SU-DHL-6 (cell line): ENCODE data around the gene SNCG.

Experiments
- H2AFZ ChIP-seq: fragments of 200-600 bp; sonication (generic); 2 replicates; pipeline ENCODE4 v1.6.1; 2014; ENCODE audit warnings: low read depth, mild to moderate bottlenecking, moderate library complexity, mixed read lengths, antibody characterized with exemption, low read length; ENCODE audit not compliant: severe bottlenecking
- H3F3A ChIP-seq: fragments of 200-600 bp; shearing (Covaris generic); 2 replicates; pipeline ENCODE4 v1.6.0; 2016; ENCODE audit warnings: antibody characterized with exemption, mild to moderate bottlenecking; ENCODE audit not compliant: insufficient read depth
- H3K27ac ChIP-seq: fragments of 200-600 bp; sonication (generic); 2 replicates; pipeline ENCODE4 v1.5.1; 2016; ENCODE audit warnings: low read depth, mild to moderate bottlenecking, low read length, moderate library complexity, mixed read lengths
- H3K27me3 ChIP-seq: fragments of 200-600 bp; sonication (generic), shearing (Covaris generic); 2 replicates; pipeline ENCODE4 v1.6.0; 2014; ENCODE audit warnings: mild to moderate bottlenecking, low read length
- H3K36me3 ChIP-seq: fragments of 200-600 bp; sonication (generic); 2 replicates; pipeline ENCODE4 v1.6.1; 2014; ENCODE audit warnings: mild to moderate bottlenecking, low read length, mixed read lengths
- H3K4me2 ChIP-seq: fragments of 300-600, 200-600 bp; shearing (Covaris generic), sonication (generic); 2 replicates; pipeline ENCODE4 v1.6.0; 2014; ENCODE audit warnings: low read length, low read depth, mild to moderate bottlenecking; ENCODE audit not compliant: poor library complexity, severe bottlenecking
- H3K4me3 ChIP-seq: fragments of 200-600 bp; sonication (generic); 2 replicates; pipeline ENCODE4 v1.5.1; 2014; ENCODE audit warnings: antibody characterized with exemption, low read length, mild to moderate bottlenecking, mixed read lengths; ENCODE audit not compliant: insufficient read depth, poor library complexity, severe bottlenecking
- H3K79me2 ChIP-seq: fragments of 200-600 bp; sonication (generic); 2 replicates; pipeline ENCODE4 v1.6.1; 2014; ENCODE audit warnings: mild to moderate bottlenecking, low read length, moderate library complexity; ENCODE audit not compliant: insufficient read depth
- H3K9ac ChIP-seq: fragments of 200-600 bp; sonication (generic); 2 replicates; pipeline ENCODE4 v1.7.0; 2014; ENCODE audit warnings: mild to moderate bottlenecking, low read length
- H3K9me2 ChIP-seq: fragments of 200-600 bp; sonication (generic); replicated peaks from 2 replicates; pipeline ENCODE4 v1.6.1; 2014; ENCODE audit warnings: low read length; ENCODE audit not compliant: insufficient read depth
- H3K9me3 ChIP-seq: fragments of 200-600 bp; sonication (generic); 2 replicates; pipeline ENCODE4 v1.6.1; 2014; ENCODE audit warnings: low read length, mixed read lengths; ENCODE audit not compliant: insufficient read depth
- H4K20me1 ChIP-seq: fragments of 200-600 bp; sonication (generic); 2 replicates; pipeline ENCODE4 v1.6.1; 2014; ENCODE audit warnings: low read depth, mild to moderate bottlenecking, antibody characterized with exemption, low read length, moderate library complexity, mixed read lengths
- EZH2phosphoT487 ChIP-seq: fragments of 200-600 bp; sonication (generic), shearing (Covaris generic); conservative IDR thresholded peaks from 2 replicates; pipeline ENCODE4 v1.6.1; 2018; ENCODE audit warnings: mild to moderate bottlenecking, antibody characterized with exemption, low read length, moderate library complexity, mixed read lengths
- TF ChIP-seq, protein P1 (sequence below): fragments of 200-600 bp; sonication (generic); IDR thresholded peaks from one replicate; pipeline ENCODE4 v1.5.1; 2017; ENCODE audit warnings: antibody characterized with exemption, mild to moderate bottlenecking, low read length, moderate library complexity; ENCODE audit not compliant: insufficient read depth, poor library complexity, severe bottlenecking

SNCG gene

DNA sequence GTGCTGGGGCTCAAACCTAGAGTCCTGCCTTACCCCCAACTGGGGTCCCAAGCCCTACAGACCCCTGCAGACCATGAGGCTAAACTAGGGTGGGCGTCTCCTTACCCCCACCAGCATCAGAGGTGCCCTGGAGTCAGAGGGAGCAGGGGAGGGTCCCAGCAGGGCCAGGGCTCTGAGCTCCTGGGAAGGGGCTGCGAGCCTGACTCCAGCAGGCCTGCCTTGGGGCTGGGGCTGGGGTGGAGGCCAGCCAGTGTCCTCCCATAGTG lies 1.3 kb downstream of the SNCG start:
- no peaks in the 10 kb centered on the region for H3K9me2 ChIP-seq
- H3K27me3 ChIP-seq = no peaks in the 10 kb centered on the region
- no peaks in the 10 kb centered on the region for H3F3A ChIP-seq
- no peak overlapping the region for H3K9ac ChIP-seq
- H4K20me1 ChIP-seq = no peaks in the 10 kb centered on the region
- no peak overlapping the region for H3K27ac ChIP-seq
- no peak overlapping the region for H2AFZ ChIP-seq
- H3K79me2 ChIP-seq = no peaks in the 10 kb centered on the region
- no peak overlapping the region for H3K4me3 ChIP-seq
- H3K4me2 ChIP-seq = no peak overlapping the region
- no peak for TF ChIP-seq EZH2phosphoT487
- TF ChIP-seq, protein P1, sequence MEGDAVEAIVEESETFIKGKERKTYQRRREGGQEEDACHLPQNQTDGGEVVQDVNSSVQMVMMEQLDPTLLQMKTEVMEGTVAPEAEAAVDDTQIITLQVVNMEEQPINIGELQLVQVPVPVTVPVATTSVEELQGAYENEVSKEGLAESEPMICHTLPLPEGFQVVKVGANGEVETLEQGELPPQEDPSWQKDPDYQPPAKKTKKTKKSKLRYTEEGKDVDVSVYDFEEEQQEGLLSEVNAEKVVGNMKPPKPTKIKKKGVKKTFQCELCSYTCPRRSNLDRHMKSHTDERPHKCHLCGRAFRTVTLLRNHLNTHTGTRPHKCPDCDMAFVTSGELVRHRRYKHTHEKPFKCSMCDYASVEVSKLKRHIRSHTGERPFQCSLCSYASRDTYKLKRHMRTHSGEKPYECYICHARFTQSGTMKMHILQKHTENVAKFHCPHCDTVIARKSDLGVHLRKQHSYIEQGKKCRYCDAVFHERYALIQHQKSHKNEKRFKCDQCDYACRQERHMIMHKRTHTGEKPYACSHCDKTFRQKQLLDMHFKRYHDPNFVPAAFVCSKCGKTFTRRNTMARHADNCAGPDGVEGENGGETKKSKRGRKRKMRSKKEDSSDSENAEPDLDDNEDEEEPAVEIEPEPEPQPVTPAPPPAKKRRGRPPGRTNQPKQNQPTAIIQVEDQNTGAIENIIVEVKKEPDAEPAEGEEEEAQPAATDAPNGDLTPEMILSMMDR = no peak
- H3K9me3 ChIP-seq = no peaks in the 10 kb centered on the region
- no peaks in the 10 kb centered on the region for H3K36me3 ChIP-seq

DNA sequence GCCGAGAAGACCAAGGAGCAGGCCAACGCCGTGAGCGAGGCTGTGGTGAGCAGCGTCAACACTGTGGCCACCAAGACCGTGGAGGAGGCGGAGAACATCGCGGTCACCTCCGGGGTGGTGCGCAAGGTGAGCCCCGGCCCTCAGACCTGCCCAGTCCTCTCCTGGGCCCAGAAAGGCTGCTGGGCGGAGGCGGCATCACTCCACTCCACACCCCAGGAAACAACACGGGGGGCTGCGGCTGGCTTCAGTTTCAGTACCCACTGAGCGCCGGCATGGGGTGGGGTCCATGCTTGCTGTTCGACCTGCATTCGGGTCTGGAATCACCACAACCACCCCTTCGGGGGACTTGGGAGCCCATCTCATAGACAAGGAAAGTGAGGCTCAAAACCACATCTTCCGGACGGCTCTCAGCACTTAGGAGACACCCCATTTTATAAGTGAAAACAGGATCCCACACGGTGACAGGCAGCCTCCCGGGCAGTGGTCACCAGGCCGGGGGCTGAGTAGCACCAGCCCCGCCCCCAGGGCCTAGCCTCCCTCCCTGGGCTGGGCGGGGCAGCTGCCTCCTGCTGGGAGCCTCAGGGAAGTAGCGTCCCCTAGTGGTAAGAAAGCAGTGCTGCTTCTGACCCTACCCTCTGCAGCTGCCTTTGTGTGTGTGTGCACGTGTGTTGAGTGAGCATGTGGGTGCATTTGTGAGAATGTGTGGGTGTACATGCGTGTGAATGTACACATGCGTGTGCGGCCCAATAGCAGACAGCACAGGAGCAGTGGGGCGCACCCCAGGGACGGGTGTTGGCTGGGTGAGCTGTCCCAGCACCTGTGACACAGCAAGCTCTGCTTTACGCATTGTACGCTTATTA lies 1.8 kb downstream of the SNCG start:
- Histone ChIP-seq H3K4me2 (no peak overlapping the region), H3K27ac (no peak overlapping the region)

DNA sequence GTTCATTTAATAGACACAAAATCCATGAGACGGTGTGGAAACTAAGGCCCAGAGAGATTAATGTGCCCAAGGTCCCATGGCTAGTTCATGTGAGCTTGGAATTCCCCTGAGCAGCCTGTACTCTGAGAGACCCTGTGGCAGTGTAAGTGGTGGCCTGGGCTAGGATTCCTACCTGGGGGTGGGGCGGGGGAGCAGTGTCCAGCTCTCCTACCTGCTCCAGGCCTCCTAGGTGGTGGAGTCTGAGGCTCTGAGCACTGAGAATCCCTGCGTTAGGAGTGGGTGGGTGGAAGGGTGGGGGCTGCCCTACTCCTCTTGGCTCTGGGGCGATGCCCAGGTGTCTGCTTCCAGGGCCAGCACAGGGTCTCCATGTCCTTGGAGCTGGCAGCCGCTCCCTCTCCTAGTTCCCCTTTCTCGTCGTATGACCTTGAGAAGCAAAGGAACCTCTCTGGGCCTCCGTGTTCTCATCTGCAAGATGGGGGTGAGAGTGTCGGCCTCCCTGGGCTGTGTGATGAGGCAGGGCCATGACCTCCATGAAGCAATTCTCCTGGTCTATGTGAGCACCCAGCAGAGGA lies 2.5 kb downstream of the SNCG start:
- Histone ChIP-seq H2AFZ (no peak overlapping the region), H3K27me3 (no peaks in the 10 kb centered on the region), H3K9ac (no peak overlapping the region), H3K4me3 (no peak overlapping the region), H3F3A (no peaks in the 10 kb centered on the region), H3K79me2 (no peaks in the 10 kb centered on the region), H3K27ac (no peak overlapping the region), H3K9me3 (no peaks in the 10 kb centered on the region), H3K9me2 (no peaks in the 10 kb centered on the region), H3K36me3 (no peaks in the 10 kb centered on the region), H3K4me2 (no peak overlapping the region), H4K20me1 (no peaks in the 10 kb centered on the region)
- no peak for TF ChIP-seq EZH2phosphoT487
- TF ChIP-seq, protein P1 = no peak

More for the DNA sequence above, 1.8 kb downstream of the SNCG start:
- no peaks in the 10 kb centered on the region for H4K20me1 ChIP-seq
- no peaks in the 10 kb centered on the region for H3K27me3 ChIP-seq
- H3K36me3 ChIP-seq = no peaks in the 10 kb centered on the region
- no peak overlapping the region for H2AFZ ChIP-seq
- no peak overlapping the region for H3K9ac ChIP-seq
- no peaks in the 10 kb centered on the region for H3K79me2 ChIP-seq
- no peaks in the 10 kb centered on the region for H3K9me3 ChIP-seq
- H3K9me2 ChIP-seq = no peaks in the 10 kb centered on the region
- TF ChIP-seq EZH2phosphoT487 = no peak
- TF ChIP-seq, protein P1 = peak; percentile 70
- H3F3A ChIP-seq = no peaks in the 10 kb centered on the region
- no peak overlapping the region for H3K4me3 ChIP-seq
